HepG2 (cell line): Measurements from ENCODE around the gene INPP5E. TPM values are rescaled to one million over a fixed set of nuclear protein-coding genes. Genes with fewer than 3 reads are reported as not detected.
A peak's percentile ranks its signal among the peaks of the same experiment; 100 is the strongest.

ENCODE experiments used
- CHCHD3 ChIP-seq: sonication (generic); formaldehyde crosslinking; IDR thresholded peaks from 2 replicates; pipeline ENCODE4 v1.8.0; 2022; ENCODE audit warnings: mild to moderate bottlenecking, missing genetic modification reagents, moderate library complexity
- CTCF ChIP-seq: sonication (generic); formaldehyde crosslinking; IDR thresholded peaks from 2 replicates; pipeline ENCODE4 v1.5.0; 2020; ENCODE audit warnings: mild to moderate bottlenecking, missing genetic modification reagents, moderate library complexity
- HMG20B ChIP-seq: conservative IDR thresholded peaks from 2 replicates; pipeline ENCODE4 v1.6.1; 2016; ENCODE audit warnings: missing genetic modification reagents, missing compliant biosample characterization
- HNRNPL ChIP-seq: fragments of 200-400 bp; formaldehyde crosslinking; IDR thresholded peaks from 2 replicates; pipeline ENCODE4 v1.6.1; 2017; ENCODE audit warnings: mild to moderate bottlenecking, low read depth, low read length
- HOXA3 ChIP-seq: sonication (generic); formaldehyde crosslinking; IDR thresholded peaks from 2 replicates; pipeline ENCODE4 v1.5.0; 2020; ENCODE audit warnings: missing genetic modification reagents
- MED8 ChIP-seq: sonication (generic); formaldehyde crosslinking; IDR thresholded peaks from 2 replicates; pipeline ENCODE4 v1.8.1; 2023; ENCODE audit warnings: mild to moderate bottlenecking, missing genetic modification reagents; ENCODE audit not compliant: insufficient replicate concordance
- PRDM4 ChIP-seq: sonication (generic); formaldehyde crosslinking; IDR thresholded peaks from 2 replicates; pipeline ENCODE4 v1.9.0; 2021; ENCODE audit warnings: missing genetic modification reagents, borderline replicate concordance
- REXO4 ChIP-seq: sonication (generic); formaldehyde crosslinking; IDR thresholded peaks from 2 replicates; pipeline ENCODE4 v1.8.0; 2022; ENCODE audit warnings: missing genetic modification reagents, mild to moderate bottlenecking, borderline replicate concordance
- SMARCC2 ChIP-seq: fragments of 450-650 bp; IDR thresholded peaks from 2 replicates; pipeline ENCODE4 v1.6.1; 2017; ENCODE audit warnings: antibody characterized with exemption, mild to moderate bottlenecking
- ZBTB3 ChIP-seq: sonication (generic); formaldehyde crosslinking; IDR thresholded peaks from 2 replicates; pipeline ENCODE4 v1.4.0; 2020; ENCODE audit warnings: low read depth, mild to moderate bottlenecking, moderate library complexity, missing genetic modification reagents, borderline replicate concordance
- ZBTB7A ChIP-seq: sonication (generic); formaldehyde crosslinking; IDR thresholded peaks from 2 replicates; pipeline ENCODE4 v1.8.0; 2022; ENCODE audit warnings: mild to moderate bottlenecking, missing genetic modification reagents
- ZBTB7B ChIP-seq: sonication (generic); formaldehyde crosslinking; IDR thresholded peaks from 2 replicates; pipeline ENCODE4 v1.4.0; 2020; ENCODE audit warnings: missing genetic modification reagents
- ZNF558 ChIP-seq: sonication (generic); formaldehyde crosslinking; IDR thresholded peaks from 2 replicates; pipeline ENCODE4 v1.9.0; 2022; ENCODE audit warnings: mild to moderate bottlenecking, missing genetic modification reagents, borderline replicate concordance
- ZNF703 ChIP-seq: sonication (generic); formaldehyde crosslinking; IDR thresholded peaks from 2 replicates; pipeline ENCODE4 v1.5.1; 2020; ENCODE audit warnings: missing genetic modification reagents, mild to moderate bottlenecking, moderate library complexity, borderline replicate concordance
- ZNF746 ChIP-seq: sonication (generic); formaldehyde crosslinking; IDR thresholded peaks from 2 replicates; pipeline ENCODE4 v1.8.0; 2022; ENCODE audit warnings: mild to moderate bottlenecking, missing genetic modification reagents
- ZNF749 ChIP-seq: sonication (generic); formaldehyde crosslinking; IDR thresholded peaks from 2 replicates; pipeline ENCODE4 v1.8.0; 2022; ENCODE audit warnings: mild to moderate bottlenecking, missing genetic modification reagents, moderate library complexity, borderline replicate concordance
- polyA plus RNA-seq, 8 experiments: library from polyadenylated mRNA; depleted of rRNA in 3 of 8; stranded (reverse) in 7 of 8; unstranded in 1 of 8; fragments of >200 nt; fragmentation: Illumina TruSeq in 4 of 8; extraction: Trizol in 4 of 8; gene quantifications; 2 replicates each; pipeline versions ENCODE4 v1.2.1 to v1.2.3, GENCODE V29; 2011 to 2016; ENCODE audit warnings: low read depth in 4 of 8, missing spikeins in 1 of 8, mixed read lengths in 1 of 8; ENCODE audit not compliant: insufficient read depth in 1 of 8
- total RNA-seq, 5 experiments: library from RNA; depleted of rRNA; stranded (reverse); fragments of >200 nt; fragmentation: Illumina TruSeq; extraction: Trizol; gene quantifications; 2 replicates each; pipeline ENCODE4 v1.2.3, GENCODE V29; 2016; ENCODE audit warnings: low read depth in 1 of 5
- TF ChIP-seq, protein P1 (sequence below): IDR thresholded peaks from 2 replicates; pipeline ENCODE4 v1.6.1; 2016; ENCODE audit warnings: low read depth, missing genetic modification reagents, missing compliant biosample characterization
- TF ChIP-seq, protein P2 (sequence below): sonication (generic); formaldehyde crosslinking; IDR thresholded peaks from 2 replicates; pipeline ENCODE4 v1.8.0; 2022; ENCODE audit warnings: missing genetic modification reagents, low read depth, mild to moderate bottlenecking, borderline replicate concordance
- TF ChIP-seq, protein P3 (sequence below): sonication (generic); formaldehyde crosslinking; IDR thresholded peaks from 2 replicates; pipeline ENCODE4 v1.8.1; 2023; ENCODE audit warnings: mild to moderate bottlenecking, missing genetic modification reagents, borderline replicate concordance

The INPP5E gene
- total and polyA plus RNA-seq, 2 of the 13 experiments (the other 11 are each of a cell fraction or from before 2014, with no cell fraction given) = 5.5 TPM

DNA sequence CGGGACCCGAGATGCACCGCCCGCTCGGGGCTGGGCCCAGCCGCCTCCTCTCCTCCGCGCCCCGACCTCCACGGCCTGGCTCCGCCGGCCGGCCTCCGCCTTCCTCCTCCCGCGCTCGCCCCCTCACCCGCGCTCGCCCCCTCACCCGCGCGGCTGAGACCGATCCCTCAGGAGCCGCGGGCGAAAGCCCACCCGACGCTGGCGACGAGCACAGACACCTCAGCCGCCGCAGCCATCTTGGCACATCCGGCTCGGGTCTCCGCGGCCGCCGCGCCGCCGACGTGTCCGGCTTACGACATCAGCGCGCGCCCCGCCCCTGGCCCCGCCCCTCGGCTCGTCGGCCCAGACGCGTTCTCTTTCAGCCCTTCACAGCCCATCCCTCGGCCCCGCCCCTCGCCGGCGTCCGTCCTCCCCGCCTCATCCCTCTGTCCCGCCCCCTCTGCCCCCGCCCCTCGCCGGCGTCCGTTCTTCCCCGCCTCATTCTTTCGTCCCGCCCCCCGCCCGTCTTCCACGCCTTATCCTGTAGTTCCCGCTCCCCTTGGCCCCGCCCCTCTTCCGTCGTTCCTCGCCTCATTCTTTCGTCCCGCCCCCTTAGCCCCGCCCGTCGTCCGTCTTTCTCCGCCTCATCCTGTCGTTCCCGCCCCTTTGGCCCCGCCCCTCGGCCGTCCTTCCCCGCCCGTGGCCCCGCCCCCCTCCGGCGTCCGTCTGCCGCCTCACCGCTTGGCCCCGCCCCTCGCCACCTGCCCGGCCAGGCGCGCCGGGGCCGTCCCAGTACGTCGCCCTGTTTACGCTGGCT lies 43.3 kb upstream of the INPP5E start, which contains the start of gene SEC16A (continued):
- TF ChIP-seq PRDM4 = no peak
- TF ChIP-seq REXO4 = no peak
- TF ChIP-seq, protein P1, sequence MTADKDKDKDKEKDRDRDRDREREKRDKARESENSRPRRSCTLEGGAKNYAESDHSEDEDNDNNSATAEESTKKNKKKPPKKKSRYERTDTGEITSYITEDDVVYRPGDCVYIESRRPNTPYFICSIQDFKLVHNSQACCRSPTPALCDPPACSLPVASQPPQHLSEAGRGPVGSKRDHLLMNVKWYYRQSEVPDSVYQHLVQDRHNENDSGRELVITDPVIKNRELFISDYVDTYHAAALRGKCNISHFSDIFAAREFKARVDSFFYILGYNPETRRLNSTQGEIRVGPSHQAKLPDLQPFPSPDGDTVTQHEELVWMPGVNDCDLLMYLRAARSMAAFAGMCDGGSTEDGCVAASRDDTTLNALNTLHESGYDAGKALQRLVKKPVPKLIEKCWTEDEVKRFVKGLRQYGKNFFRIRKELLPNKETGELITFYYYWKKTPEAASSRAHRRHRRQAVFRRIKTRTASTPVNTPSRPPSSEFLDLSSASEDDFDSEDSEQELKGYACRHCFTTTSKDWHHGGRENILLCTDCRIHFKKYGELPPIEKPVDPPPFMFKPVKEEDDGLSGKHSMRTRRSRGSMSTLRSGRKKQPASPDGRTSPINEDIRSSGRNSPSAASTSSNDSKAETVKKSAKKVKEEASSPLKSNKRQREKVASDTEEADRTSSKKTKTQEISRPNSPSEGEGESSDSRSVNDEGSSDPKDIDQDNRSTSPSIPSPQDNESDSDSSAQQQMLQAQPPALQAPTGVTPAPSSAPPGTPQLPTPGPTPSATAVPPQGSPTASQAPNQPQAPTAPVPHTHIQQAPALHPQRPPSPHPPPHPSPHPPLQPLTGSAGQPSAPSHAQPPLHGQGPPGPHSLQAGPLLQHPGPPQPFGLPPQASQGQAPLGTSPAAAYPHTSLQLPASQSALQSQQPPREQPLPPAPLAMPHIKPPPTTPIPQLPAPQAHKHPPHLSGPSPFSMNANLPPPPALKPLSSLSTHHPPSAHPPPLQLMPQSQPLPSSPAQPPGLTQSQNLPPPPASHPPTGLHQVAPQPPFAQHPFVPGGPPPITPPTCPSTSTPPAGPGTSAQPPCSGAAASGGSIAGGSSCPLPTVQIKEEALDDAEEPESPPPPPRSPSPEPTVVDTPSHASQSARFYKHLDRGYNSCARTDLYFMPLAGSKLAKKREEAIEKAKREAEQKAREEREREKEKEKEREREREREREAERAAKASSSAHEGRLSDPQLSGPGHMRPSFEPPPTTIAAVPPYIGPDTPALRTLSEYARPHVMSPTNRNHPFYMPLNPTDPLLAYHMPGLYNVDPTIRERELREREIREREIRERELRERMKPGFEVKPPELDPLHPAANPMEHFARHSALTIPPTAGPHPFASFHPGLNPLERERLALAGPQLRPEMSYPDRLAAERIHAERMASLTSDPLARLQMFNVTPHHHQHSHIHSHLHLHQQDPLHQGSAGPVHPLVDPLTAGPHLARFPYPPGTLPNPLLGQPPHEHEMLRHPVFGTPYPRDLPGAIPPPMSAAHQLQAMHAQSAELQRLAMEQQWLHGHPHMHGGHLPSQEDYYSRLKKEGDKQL = no peak
- TF ChIP-seq ZNF703 (CRISPR knock-in tag) = no peak
- TF ChIP-seq ZBTB7B (CRISPR knock-in tag) = no peak
- TF ChIP-seq CHCHD3 = no peak
- TF ChIP-seq MED8 (CRISPR knock-in tag) = no peak
- TF ChIP-seq ZBTB7A (CRISPR knock-in tag) = no peak
- no peak for TF ChIP-seq SMARCC2
- no peak for TF ChIP-seq CTCF (CRISPR knock-in tag)
- TF ChIP-seq ZNF749 (CRISPR knock-in tag) = peak; percentile 71
- no peak for TF ChIP-seq ZNF746 (CRISPR knock-in tag)
- no peak for TF ChIP-seq ZBTB3 (CRISPR knock-in tag)
- no peak for TF ChIP-seq HNRNPL
- TF ChIP-seq, protein P2, sequence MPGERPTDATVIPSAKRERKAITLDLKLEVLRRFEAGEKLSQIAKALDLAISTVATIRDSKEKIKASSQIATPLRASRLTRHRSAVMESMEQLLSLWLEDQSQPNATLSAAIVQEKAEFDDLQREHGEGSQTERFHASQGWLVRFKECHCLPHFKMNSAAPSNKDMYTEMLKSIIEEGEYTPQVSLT (CRISPR knock-in tag) = no peak
- no peak for TF ChIP-seq HMG20B
- TF ChIP-seq, protein P3, sequence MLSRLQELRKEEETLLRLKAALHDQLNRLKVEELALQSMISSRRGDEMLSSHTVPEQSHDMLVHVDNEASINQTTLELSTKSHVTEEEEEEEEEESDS (CRISPR knock-in tag) = no peak
- TF ChIP-seq ZNF558 = no peak
- peak; percentile 95 for TF ChIP-seq HOXA3 (CRISPR knock-in tag)
